SH-SY5Y (cell line): Measurements from ENCODE around the gene ICAM1.

ENCODE experiments used
- GATA2 ChIP-seq: IDR thresholded peaks from 2 replicates; pipeline ENCODE4 v1.6.1; 2011; ENCODE audit warnings: mild to moderate bottlenecking, low read depth, low read length
- GATA3 ChIP-seq: IDR thresholded peaks from 2 replicates; pipeline ENCODE4 v1.6.1; 2011; ENCODE audit warnings: low read depth, mild to moderate bottlenecking, low read length, moderate library complexity

- TF ChIP-seq GATA2 (no peak), GATA3 (no peak)
Measured at GRCh38 chr19:10299545-10300458, 28.9 kb downstream of the ICAM1 start.
